M059J (cell line): ENCODE results near the gene MDN1. TPM values are rescaled to one million over a fixed set of nuclear protein-coding genes. Genes with fewer than 3 reads are reported as not detected.

Source experiments
- DNase-seq: peaks from one replicate; pipeline ENCODE4 v3.0.0-alpha.2; 2012; ENCODE audit warnings: low read depth
- total RNA-seq: library from RNA; depleted of rRNA; stranded (reverse); fragments of >200 nt; shearing (Covaris generic); gene quantifications from 2 replicates; pipeline ENCODE4 v1.2.3, GENCODE V29; 2014

MDN1 gene
- total RNA-seq, 1 experiment from 2014 or later, result 8.7 TPM

- DNase-seq, result no peak
These were observed 127.3 kb downstream of the MDN1 start for GRCh38 chr6:89692256-89692655.

DNA sequence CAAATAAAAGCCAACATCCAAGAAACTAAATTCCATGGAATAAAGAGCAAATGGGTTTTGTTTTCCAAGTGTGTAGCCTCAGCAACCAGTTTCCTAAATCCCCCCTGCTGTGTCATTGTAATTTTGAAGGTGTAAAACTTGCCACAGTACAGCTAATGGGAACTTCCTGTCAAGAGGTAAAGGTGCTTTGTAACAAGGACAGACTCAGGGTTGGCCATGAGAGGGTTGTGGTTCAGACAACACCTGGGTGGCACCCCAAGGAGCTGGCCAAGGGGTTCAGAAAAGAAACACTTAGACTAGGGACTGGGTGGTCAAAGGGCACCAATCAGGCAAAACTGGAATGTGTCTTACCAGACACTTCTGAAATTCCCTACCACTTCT is 128.7 kb downstream of the MDN1 start:
- DNase-seq, result no peak

- no peak for DNase-seq
These were observed 129.9 kb downstream of the MDN1 start for GRCh38 chr6:89689732-89690131.

GRCh38 chr6:89688328-89688727 is 131.3 kb downstream of the MDN1 start:
- DNase-seq, result no peak

GRCh38 chr6:89685311-89685710 is 134.3 kb downstream of the MDN1 start:
- DNase-seq, result no peak

- DNase-seq, result no peak
These were observed 136.6 kb downstream of the MDN1 start for GRCh38 chr6:89682991-89683390.

DNA sequence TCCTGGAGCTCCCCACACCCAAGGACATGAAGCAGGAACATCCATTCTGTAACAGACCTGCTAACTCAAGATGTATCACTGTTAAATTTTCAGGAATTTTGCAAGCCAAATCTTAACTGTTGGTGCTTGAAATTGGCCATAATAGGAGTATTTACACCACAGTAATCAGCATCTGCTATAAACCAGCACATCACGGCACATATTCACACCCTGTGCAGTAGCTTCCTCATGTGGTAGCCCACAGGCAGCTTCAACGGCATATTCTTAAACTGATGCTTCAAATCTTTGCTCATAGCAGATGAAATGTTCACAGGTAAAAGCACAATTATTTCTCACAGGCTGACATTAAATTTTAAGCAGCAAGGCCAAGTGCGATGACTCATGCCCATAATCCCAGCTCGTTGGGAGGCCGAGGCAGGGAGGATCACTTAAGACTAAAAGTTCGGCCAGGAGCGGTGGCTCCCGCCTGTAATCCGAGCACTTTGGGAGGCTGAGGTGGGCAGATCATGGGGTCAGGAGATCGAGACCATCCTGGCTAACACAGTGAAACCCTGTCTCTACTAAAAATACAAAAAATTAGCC is 137.5 kb downstream of the MDN1 start:
- DNase-seq, result no peak

GRCh38 chr6:89680551-89680950 is 139.0 kb downstream of the MDN1 start:
- DNase-seq, result no peak

DNA sequence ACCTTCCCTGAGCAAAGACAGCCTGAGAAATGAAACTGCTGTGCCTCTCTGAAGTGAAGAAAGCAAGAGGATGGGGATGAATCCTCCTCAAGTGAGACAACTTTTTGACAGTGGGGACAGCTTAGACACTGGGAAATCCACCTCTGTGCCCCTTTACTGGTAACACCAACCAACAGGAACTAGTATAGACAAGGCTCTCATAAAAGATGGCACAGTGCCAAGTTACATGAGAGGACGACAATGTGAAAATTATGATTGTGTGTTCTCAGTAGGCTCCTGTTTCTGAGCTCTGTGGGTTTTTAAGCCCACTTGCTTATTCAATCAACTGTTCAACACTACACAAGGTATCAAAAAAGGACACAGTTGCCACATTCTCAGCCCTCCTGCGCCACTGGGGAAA is 139.4 kb downstream of the MDN1 start:
- no peak for DNase-seq

DNA sequence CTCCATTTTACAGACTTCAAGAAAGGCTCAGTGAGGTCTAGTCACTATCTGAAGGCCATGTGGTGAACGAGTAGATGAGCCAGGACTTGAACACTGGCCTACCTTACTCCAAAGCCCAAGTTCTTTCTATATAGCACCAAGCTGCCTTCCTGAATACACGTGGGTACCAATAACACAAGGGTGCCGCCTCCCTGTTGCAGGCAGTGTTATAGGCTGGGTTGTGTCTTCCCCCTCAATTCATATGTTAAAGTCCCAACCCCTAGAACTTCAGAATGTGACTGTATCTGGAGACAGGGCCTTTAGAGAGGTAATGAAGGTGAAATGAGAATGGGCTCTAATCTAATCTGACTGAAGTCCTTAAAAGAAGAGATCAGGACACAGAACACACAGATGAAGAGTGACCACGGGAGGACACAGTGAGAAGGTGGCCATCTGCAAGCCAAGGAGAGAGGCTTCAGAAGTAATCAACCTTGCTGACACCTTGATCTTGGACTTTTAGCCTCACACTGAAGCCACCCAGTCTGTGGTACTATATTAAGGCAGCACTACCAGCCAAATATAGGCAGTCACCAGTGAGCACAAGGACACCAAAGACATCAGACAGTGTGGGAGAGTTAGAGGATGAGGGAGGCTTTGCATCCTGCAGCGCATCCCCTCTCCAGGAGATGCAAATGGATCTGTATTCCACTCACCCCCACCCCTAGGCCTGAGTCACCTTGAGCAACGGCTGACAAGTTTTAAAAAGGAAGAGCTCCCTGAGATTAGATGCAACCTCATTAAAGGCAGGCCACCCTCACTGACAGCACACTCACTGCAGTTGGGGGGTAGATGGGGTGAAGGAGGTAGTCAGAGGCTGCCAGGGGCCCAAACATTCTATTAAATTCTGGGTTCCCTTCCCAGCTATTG is 140.1 kb downstream of the MDN1 start:
- DNase-seq, result no peak

DNA sequence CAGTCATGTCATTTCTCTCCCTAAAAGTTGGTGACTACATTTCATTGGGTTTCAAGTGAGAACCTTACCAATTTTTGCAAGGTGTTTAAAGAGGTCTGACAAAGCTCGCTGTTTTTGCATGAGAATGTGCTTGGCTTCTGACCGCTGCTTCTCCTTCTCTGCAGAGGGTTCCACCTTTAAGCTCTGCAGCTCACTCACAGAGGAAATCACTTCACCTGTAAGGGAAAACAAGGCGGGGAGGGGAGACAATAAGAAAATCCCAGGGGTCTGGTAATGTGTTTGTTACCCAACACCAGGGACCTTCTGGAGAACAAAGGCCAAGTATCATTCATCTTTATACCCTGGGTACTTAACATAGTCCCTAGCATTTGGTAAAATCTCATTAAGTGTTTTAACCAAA is 141.1 kb downstream of the MDN1 start:
- DNase-seq, result no peak

- DNase-seq, result no peak
These were observed 143.4 kb downstream of the MDN1 start for GRCh38 chr6:89675949-89676748.

- DNase-seq, result no peak
These were observed 148.5 kb downstream of the MDN1 start for GRCh38 chr6:89670935-89671565.

DNA sequence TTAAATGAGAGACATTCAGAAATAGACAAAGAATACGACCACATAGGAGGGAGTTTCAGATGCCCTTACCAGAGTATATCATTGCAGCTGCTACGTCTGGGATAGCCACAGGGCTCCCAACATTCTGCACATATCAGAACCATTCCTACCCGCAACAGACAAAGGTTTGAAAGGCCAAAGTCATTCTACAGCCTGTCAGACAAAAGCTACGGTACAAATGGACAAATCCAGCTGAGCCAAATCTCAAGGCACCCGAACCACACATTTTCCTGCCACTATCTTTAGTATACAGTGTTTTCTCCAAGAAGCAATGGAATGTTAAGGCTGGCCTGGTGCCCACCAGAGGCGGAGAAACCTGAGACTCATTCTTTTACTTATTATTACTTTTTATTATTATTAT is 150.6 kb downstream of the MDN1 start:
- no peak for DNase-seq

GRCh38 chr6:89667872-89668556 is 151.6 kb downstream of the MDN1 start:
- no peak for DNase-seq

- no peak for DNase-seq
These were observed 156.9 kb downstream of the MDN1 start for GRCh38 chr6:89662659-89663223.

GRCh38 chr6:89661559-89661958 is 158.0 kb downstream of the MDN1 start:
- no peak for DNase-seq

- DNase-seq, result no peak
These were observed 158.6 kb downstream of the MDN1 start for GRCh38 chr6:89660981-89661380.

GRCh38 chr6:89657445-89658158 is 162.0 kb downstream of the MDN1 start:
- DNase-seq, result no peak

DNA sequence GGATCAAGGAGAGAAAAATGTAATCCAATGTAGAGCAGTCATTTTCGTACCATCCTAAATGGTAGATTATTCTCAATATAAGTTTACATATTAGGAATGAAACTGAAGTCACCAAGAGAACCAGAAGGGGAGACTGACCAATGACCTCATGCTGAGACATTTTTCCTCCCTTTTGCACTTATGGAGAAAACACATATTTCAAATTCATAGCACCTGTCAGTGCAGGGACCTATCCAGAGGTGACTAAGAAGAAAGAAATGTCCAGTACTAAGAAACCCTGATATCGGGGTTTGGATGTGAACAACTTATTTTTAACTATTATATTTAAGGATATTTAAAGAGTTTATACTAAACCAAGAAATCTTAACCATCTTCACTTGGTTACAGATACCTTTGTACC is 164.5 kb downstream of the MDN1 start:
- DNase-seq, result peak; percentile 32

DNA sequence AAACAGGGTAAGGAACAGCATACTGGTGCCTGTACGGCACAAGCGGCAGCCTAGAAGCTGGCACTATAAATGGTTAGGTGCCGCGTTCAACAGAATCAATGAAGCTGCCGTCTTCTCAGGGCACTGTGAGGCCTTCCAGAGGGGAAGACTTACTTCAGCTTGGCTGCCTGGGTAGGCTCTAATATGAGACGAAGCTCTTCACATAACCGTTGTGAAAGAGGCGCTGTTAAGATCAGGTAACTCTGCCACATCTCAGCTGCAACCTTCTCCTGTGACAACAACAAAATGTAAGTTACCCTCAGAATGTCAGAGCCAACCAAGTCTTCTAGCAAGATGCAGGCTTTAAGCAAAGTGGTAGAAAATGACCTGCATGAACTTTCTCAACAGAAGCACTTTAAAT is 169.0 kb downstream of the MDN1 start:
- no peak for DNase-seq
